SJSA1 (cell line): ENCODE measurements around the gene PPP1R14C. TPM values are rescaled to one million over a fixed set of nuclear protein-coding genes. Genes with fewer than 3 reads are reported as not detected.
"Not testable (repeated sequence)": the region's sequence is repeated elsewhere in the genome, so short reads cannot be mapped to it uniquely, and the experiment has no call there.

Experiments used
- DNase-seq, 2 experiments: peaks; one replicate each; pipeline ENCODE4 v3.0.0-alpha.2; 2015 to 2020; ENCODE audit warnings: low spot score in 2 of 2, low read depth in 1 of 2
- H3K27ac ChIP-seq: fragments of 250-450 bp; sonication (Bioruptor Pico); 2 replicates; pipeline ENCODE4 v1.5.1; 2020; ENCODE audit warnings: mild to moderate bottlenecking, moderate library complexity
- H3K27me3 ChIP-seq: fragments of 250-450 bp; sonication (Bioruptor Pico); replicated peaks from 2 replicates; pipeline ENCODE4 v1.5.1; 2020; ENCODE audit warnings: mild to moderate bottlenecking, moderate library complexity
- H3K36me3 ChIP-seq: fragments of 250-450 bp; sonication (Bioruptor Pico); 2 replicates; pipeline ENCODE4 v1.5.1; 2020; ENCODE audit warnings: mild to moderate bottlenecking
- H3K4me1 ChIP-seq: fragments of 250-450 bp; sonication (Bioruptor Pico); replicated peaks from 2 replicates; pipeline ENCODE4 v1.6.1; 2021; ENCODE audit warnings: mild to moderate bottlenecking
- H3K4me3 ChIP-seq: fragments of 250-450 bp; sonication (Bioruptor Pico); 2 replicates; pipeline ENCODE4 v1.5.1; 2020; ENCODE audit warnings: mild to moderate bottlenecking
- H3K9me3 ChIP-seq: fragments of 250-450 bp; sonication (Bioruptor Pico); replicated peaks from 2 replicates; pipeline ENCODE4 v1.5.1; 2020; ENCODE audit warnings: mild to moderate bottlenecking
- total RNA-seq: library from RNA; depleted of rRNA; stranded (reverse); fragments of >200 nt; shearing (Covaris generic); gene quantifications from 2 replicates; pipeline ENCODE4 v1.2.3, GENCODE V29; 2014

Gene PPP1R14C
- total RNA-seq, 1 experiment from 2014 or later: not detected

DNA sequence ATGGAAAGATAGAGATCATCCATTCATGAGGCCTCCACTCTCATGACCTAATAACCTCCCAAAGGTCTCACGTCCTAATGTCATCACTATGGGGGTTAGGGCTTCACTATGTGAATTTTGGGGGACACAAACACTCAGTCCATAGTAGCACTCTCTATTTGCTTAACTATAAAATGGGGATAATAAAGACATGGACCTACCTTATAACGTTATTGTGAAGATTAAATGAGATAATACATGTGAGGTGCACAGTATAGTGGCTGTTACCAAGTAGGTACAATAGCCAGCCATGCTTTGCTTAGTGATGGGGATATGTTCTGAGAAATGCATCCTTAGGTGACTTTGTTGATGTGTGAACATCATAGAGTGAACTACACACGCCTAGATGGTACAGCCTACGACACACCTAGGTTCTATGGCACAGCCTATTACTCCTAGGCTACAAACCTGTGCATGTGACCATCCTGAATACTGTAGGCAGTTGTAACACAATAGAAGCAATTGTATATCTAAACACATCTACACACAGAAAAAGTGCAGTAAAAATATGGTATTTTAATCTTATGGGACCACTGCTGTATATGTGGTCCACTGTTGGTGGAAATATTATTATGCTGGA is 39.7 kb downstream of the PPP1R14C start:
- Histone ChIP-seq H3K4me3 (no peak overlapping the region), H3K4me1 (peaks cover 6% of the 10 kb centered on the region; the same call in 1 of the 2 replicates), H3K27ac (no peak overlapping the region), H3K36me3 (no peaks in the 10 kb centered on the region), H3K9me3 (no peaks in the 10 kb centered on the region), H3K27me3 (no peaks in the 10 kb centered on the region)
- no peak for DNase-seq

DNA sequence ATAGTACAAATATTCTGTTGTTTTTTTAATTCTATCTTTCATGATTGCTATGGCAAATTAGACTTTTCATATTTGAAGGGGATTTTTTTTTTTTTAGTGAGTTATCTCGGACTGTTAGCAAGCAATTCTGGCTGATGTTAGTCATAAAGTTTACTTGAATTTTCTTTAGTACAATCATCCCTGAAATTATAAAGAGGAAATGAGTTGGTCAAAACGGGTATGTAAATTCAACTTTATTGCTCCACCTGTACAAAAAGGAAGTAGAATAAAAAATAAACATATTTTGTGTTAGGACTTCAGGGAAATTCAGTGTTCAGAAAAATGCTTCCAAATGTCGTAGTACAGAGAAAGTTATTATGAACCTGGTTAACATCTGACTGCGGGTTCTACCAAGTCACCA is 40.3 kb downstream of the PPP1R14C start:
- no peak for DNase-seq
- H3K4me3 ChIP-seq: no peak overlapping the region
- no peaks in the 10 kb centered on the region for H3K36me3 ChIP-seq
- H3K27ac ChIP-seq: no peak overlapping the region
- H3K9me3 ChIP-seq: no peaks in the 10 kb centered on the region
- no peaks in the 10 kb centered on the region for H3K27me3 ChIP-seq
- H3K4me1 ChIP-seq: peaks cover 6% of the 10 kb centered on the region; the same call in 1 of the 2 replicates

DNA sequence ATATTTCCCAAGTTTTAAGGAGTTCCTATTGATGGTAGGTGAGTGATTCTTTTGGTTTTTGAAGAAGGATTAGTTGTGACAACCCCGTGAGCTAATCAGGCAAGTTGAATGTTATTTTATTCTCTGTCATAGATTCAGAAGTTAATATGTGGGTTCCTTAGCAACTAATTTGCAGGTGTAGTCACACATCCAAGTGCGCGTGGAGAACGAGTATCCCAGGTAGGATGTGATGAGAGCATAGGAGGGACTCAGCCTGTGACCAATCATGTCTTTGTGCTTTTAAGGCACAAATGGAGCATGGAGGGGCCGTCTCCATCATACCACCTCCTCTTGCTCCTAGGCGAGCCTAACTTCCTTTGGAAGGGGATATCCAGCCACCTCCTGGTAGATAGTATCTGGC is 41.1 kb downstream of the PPP1R14C start:
- Histone ChIP-seq H3K4me1 (peaks cover 6% of the 10 kb centered on the region; the same call in 1 of the 2 replicates), H3K4me3 (no peak overlapping the region), H3K36me3 (no peaks in the 10 kb centered on the region), H3K27ac (no peak overlapping the region), H3K27me3 (no peaks in the 10 kb centered on the region), H3K9me3 (no peaks in the 10 kb centered on the region)
- no peak for DNase-seq

DNA sequence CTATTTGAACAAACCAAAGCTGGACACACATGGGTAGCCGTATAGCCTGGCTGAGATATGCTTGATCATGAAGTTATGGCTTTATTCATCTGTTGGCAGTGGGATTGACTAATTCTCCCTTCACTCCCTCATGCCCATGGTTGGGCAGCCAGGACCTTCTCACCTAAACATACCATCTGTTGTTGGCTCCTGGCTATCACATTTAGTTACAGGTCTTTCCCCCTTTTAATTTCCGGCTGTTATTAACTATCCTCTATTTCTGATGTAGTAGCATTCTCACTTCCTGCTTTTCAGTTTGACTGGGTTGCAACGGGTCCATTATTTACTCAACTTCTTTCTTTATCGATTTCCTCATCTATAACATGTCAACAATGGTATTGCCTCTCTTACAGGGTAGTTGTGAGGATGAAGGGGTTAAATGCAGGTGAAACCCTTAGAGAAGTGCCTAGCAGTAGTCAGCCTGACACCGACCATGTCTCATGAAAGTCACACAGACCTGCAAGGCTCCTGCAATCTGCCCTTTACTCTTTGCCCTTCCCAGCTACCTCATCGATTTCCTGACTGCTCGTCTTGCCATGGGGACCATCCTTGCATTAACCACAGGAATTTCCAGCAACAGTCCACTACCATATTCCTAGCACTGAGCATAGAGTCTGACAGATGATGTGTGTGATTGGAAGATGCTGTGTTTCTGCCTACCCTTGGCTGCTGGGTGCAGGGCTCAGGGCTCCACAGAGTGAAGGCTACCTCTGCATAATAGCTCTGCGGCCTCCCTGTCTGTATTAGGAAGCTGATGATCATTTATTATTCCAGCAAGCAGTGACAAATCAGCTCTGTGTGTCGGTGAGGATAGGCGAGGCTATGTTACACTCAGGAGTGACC is 42.2 kb downstream of the PPP1R14C start:
- Histone ChIP-seq H3K27me3 (no peaks in the 10 kb centered on the region), H3K9me3 (no peaks in the 10 kb centered on the region), H3K4me1 (peaks cover 3% of the 10 kb centered on the region; the same call in 1 of the 2 replicates), H3K4me3 (no peak overlapping the region), H3K27ac (no peak overlapping the region), H3K36me3 (no peaks in the 10 kb centered on the region)
- DNase-seq: no peak

DNA sequence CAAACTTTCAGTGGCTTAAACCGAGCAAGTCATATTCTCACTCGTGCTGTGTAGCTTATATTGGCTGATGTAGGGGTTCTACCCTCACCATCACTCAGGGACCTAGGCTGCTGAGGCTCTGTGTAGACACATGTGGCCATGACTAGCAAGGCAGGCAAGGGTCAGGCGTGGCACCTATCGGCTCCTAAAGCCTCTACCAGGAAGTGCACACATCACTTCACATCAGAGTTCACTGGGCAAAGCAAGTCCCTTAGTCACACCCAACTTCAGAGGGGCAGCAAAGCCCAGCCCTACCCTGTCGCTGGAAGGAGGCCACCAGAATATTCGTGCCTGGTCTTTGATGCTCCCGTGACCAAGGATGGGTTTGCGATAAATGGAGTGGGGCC is 42.9 kb downstream of the PPP1R14C start:
- H3K27me3 ChIP-seq: no peaks in the 10 kb centered on the region
- H3K4me1 ChIP-seq: no peaks in the 10 kb centered on the region
- H3K36me3 ChIP-seq: no peaks in the 10 kb centered on the region
- H3K4me3 ChIP-seq: no peak overlapping the region
- no peaks in the 10 kb centered on the region for H3K9me3 ChIP-seq
- no peak for DNase-seq
- H3K27ac ChIP-seq: no peak overlapping the region

DNA sequence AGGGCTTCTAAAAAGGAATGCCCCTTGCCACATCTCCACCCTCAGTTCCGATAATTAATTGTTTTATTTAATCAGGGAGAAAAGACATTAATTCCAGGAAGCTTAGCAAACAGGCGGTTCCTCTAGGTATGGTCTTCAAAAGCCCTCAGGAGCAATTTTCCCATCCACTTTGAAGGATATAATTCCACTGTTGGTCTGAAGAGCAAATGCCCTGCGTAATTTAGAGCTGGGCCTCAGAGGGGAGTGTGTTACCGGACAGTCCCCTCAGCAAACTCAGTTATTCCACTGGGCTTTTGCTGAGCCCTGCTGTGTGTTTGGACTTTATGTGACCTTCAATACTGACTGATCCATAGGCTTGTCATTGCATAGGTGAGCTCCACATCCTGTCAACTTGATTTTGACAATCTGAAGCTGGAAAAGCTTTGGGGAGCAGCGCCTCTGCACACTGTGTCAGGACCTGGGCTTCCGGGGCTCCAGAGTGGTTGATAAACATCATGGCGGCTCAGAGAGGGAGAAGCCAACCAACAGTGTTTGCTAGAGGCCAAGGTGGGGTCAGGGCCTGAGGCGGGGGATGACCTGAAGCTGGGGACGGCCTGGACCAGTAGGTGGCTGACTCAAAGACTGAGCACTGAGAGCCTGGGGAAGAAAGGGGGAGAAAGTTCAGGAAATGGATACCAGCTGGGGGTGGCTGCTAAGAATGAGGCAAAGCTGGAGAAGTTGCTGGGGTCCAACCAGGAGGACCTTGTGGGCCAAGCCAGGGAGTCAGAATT is 43.5 kb downstream of the PPP1R14C start:
- 0 out of 2 replicates have a peak, but pooled peaks cover 2% of the 10 kb centered on the region for H3K27me3 ChIP-seq
- H3K36me3 ChIP-seq: no peaks in the 10 kb centered on the region
- no peaks in the 10 kb centered on the region for H3K4me1 ChIP-seq
- H3K4me3 ChIP-seq: no peak overlapping the region
- H3K27ac ChIP-seq: no peak overlapping the region
- H3K9me3 ChIP-seq: no peaks in the 10 kb centered on the region
- no peak for DNase-seq

DNA sequence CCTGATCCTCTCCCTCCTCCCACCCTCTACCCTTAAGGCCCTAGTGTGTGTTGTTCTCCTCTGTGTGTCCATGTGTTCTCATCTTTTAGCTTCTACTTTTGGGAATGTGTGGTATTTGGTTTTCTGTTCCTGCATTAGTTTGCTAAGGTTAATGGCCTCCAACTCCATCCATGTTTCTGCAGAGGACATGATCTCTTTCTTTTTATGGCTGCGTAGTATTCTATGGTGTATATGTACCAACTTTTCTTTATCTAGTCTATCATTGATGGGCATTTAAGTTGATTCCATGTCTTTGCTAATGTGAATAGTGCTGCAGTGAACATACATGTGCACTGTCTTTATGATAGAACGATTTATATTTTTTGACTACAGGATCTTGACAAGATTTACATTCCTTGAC is 44.6 kb downstream of the PPP1R14C start:
- DNase-seq, H3K27me3 ChIP-seq, H3K27ac ChIP-seq, H3K4me1 ChIP-seq, H3K4me3 ChIP-seq, H3K36me3 ChIP-seq, H3K9me3 ChIP-seq: not testable (repeated sequence)

DNA sequence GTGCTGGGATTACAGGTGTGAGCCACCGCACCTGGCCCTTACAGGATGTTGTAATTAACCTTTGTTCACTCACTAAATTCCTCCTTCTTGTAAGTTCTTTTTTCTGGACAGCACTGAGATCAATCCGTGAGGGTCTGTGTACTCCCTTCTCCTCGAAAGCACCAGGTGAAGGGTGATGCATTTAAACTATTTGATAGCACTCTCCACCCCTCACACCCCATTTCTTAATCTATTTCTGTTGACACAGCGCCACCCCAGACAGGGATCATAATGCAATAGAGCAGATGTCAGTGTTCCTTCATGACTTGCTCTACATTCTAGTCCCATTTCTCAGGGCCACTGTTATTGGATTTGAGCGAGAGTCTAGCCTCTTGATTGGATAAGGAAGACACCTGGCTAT is 46.3 kb downstream of the PPP1R14C start:
- 0 out of 2 replicates have a peak, but pooled peaks cover 3% of the 10 kb centered on the region for H3K27me3 ChIP-seq
- H3K4me3 ChIP-seq: no peak overlapping the region

DNA sequence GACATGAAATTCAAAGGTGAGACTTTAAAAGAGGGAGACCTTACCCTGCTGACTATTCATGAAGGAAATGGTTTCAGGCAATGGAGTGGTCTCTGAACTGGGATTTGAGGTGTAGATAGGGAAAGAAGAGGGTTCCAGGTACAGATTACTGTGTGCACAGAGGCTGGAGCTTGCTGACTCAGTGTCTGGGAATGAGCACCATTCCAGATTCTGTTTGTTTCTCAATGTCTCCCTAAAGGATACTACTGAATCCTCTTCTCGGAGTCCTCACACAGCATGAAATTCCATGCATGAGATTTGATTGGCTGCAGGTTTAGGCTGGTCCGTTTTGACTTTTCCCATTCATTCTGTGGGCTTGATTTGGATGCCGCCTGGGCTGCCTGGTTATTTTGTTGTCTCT is 49.0 kb downstream of the PPP1R14C start:
- Histone ChIP-seq H3K4me3 (no peak overlapping the region), H3K36me3 (no peaks in the 10 kb centered on the region), H3K9me3 (no peaks in the 10 kb centered on the region), H3K27ac (no peak overlapping the region), H3K27me3 (0 out of 2 replicates have a peak, but pooled peaks cover 3% of the 10 kb centered on the region), H3K4me1 (no peaks in the 10 kb centered on the region)
- DNase-seq: no peak

More for the DNA sequence above, 46.3 kb downstream of the PPP1R14C start:
- H3K9me3 ChIP-seq: no peaks in the 10 kb centered on the region
- no peak overlapping the region for H3K27ac ChIP-seq
- DNase-seq: no peak
- no peaks in the 10 kb centered on the region for H3K36me3 ChIP-seq
- no peaks in the 10 kb centered on the region for H3K4me1 ChIP-seq

DNA sequence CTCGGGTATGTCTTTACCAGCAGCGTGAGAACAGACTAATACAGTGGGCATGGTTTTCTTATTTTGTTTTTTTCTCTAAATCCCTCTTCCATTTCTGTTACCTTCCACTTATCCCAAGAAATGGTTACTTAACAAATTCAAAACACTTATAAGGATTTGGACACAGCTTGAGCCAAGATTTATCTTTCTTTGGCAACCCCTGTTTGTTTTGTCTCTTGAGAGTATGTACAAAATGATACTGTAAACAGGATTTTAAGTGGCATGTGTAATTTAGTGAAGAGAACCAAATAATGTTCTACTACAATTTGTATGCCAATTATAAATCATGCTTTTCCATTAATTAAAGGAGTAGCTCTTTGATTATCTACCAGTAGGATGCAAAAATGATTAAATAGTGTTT is 51.4 kb downstream of the PPP1R14C start:
- Histone ChIP-seq H3K4me3 (no peak overlapping the region), H3K4me1 (no peaks in the 10 kb centered on the region), H3K9me3 (no peaks in the 10 kb centered on the region), H3K36me3 (no peaks in the 10 kb centered on the region), H3K27ac (no peak overlapping the region), H3K27me3 (0 out of 2 replicates have a peak, but pooled peaks cover 3% of the 10 kb centered on the region)
- DNase-seq: no peak

DNA sequence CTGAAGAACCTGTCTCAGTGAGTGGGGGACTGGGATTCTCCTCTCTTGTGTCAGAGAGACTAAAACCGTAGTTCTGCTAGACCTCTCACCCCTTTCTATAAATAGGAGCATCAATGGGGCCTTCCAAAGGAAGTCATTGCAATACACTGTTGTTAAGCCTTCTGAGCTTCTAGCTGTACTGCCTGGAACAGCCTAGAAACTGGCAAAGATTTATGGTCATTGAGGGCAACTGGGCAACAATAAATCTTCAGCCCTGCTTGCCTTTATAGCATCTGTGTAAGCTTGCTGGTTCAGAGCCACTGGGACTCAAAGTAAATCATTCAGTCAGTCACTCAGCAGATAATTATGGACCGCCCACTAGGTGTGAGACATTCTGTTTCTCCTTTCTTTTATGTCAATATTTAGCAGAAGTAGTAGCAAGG is 53.2 kb downstream of the PPP1R14C start:
- no peaks in the 10 kb centered on the region for H3K4me1 ChIP-seq
- H3K27me3 ChIP-seq: 0 out of 2 replicates have a peak, but pooled peaks cover 3% of the 10 kb centered on the region
- H3K36me3 ChIP-seq: no peaks in the 10 kb centered on the region
- no peak overlapping the region for H3K4me3 ChIP-seq
- H3K9me3 ChIP-seq: no peaks in the 10 kb centered on the region
- H3K27ac ChIP-seq: no peak overlapping the region
- no peak for DNase-seq

DNA sequence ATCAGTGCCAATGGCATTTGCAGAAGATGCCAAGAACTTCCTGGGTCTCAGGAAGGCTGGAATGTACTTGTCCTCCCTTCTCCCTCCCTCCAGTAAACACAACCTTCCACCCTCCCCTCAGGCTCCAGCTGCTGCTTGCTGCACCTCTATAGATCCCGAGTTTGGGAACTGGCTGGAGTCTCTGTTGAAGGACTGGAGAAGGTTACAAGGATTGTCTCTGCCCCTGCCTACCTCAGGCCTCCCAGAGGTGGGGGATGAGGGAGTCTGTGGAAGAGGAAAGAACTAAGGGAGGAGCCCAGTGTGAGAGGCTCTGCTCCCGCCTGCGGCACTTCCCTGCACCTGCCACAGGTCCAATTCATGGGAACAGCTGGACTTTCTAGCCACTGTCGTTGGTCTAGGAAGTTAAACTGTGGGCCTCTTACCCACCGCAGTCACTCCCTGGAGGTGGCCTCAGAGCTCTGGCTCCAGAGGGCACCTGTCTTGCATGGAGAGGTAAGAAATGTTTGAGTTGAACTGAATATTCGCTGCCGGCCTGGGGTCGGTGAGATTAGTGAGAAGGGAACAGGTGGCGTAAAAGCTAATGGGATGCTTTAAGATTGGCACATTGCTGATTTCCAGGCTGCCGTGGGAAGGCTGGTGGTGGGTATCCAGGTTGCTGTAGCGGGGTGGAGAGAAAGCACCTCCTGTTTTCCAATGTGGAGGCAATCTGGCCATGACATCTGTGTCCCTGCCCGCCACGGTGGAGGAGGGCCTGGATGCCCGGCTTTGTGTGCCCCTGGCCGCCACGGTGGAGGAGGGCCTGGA is 54.3 kb downstream of the PPP1R14C start:
- no peaks in the 10 kb centered on the region for H3K36me3 ChIP-seq
- no peaks in the 10 kb centered on the region for H3K27me3 ChIP-seq
- H3K27ac ChIP-seq: no peak overlapping the region
- no peak overlapping the region for H3K4me3 ChIP-seq
- DNase-seq: no peak
- no peaks in the 10 kb centered on the region for H3K4me1 ChIP-seq
- H3K9me3 ChIP-seq: no peaks in the 10 kb centered on the region

DNA sequence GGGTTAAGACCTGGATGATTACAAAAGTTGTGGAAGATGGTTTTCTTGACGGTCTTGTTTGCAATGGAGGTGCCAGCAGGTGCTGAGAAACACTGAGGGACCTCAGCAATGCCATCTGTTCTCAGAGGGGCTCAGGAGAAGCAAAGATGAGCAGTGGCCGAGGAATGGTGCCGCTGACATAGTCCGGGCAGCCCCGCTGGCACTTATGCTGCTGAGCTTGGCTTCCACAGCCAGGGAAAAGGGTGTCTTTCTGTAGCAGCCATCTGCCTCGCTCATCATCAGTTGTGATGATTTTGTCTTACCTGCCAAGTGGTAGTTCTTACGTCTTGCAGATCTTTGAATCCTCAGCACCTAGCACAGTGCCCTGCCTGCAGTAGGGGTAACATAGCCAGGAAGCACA is 55.7 kb downstream of the PPP1R14C start:
- Histone ChIP-seq H3K27ac (no peak overlapping the region), H3K4me1 (no peaks in the 10 kb centered on the region), H3K36me3 (no peaks in the 10 kb centered on the region), H3K27me3 (no peaks in the 10 kb centered on the region), H3K9me3 (no peaks in the 10 kb centered on the region), H3K4me3 (no peak overlapping the region)
- no peak for DNase-seq
